Fibroblast of skin of back (primary cell): Measurements from ENCODE around the gene GNAI3.
A peak's percentile ranks its signal among the peaks of the same experiment; 100 is the strongest.

Experiments
- DNase-seq: peaks from one replicate; pipeline ENCODE4 v3.0.0-alpha.2; 2013

GNAI3 gene

DNA sequence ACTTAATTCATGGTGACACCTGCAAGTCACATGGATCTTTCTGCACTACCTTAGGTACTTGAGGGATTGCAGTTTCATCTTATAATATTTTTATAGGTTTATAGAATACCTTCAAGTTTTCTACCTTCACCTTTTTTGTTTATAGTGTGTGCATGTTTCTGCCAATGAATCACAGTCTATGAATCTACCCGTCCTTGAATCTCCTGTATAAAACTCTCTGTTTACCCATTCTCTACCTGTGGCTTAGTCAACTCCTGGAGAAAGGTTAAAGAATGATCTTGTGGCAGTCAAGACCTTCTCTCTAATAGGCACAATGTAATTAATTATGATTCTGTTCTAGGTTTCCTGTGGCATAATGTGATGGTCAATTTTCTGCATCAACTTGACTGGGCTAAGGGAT is 116.3 kb downstream of the GNAI3 start:
- no peak for DNase-seq

- peak; percentile 84 for DNase-seq
These were observed 119.2 kb downstream of the GNAI3 start, which contains the start of gene GSTM2 for GRCh38 chr1:109667452-109668122. TSS of gene GSTM2 (plus strand) at chr1:109668057. CDS start at chr1:109668116, 59 bp downstream.
